HG03354 (cell line): Measurements from ENCODE around the gene FAM53A.

Experiments
- ATAC-seq: cut with Tn5 transposase; IDR thresholded peaks from one replicate; pipeline ENCODE4 v1.9.1; 2021; ENCODE audit warnings: mild to moderate bottlenecking; ENCODE audit not compliant: unreplicated experiment, poor library complexity, severe bottlenecking

The FAM53A gene

GRCh38 chr4:1664141-1664540, 20.0 kb downstream of the FAM53A start:
- no peak for ATAC-seq

GRCh38 chr4:1663549-1663948, 20.6 kb downstream of the FAM53A start:
- ATAC-seq, result no peak

- no peak for ATAC-seq
Observed at GRCh38 chr4:1661695-1662094, 22.4 kb downstream of the FAM53A start.

GRCh38 chr4:1660948-1661677, 23.0 kb downstream of the FAM53A start:
- no peak for ATAC-seq

GRCh38 chr4:1659104-1660043, 24.7 kb downstream of the FAM53A start:
- no peak for ATAC-seq

GRCh38 chr4:1658581-1658980, 25.5 kb downstream of the FAM53A start:
- no peak for ATAC-seq

- ATAC-seq, result no peak
Observed at GRCh38 chr4:1658146-1658545, 26.0 kb downstream of the FAM53A start.

GRCh38 chr4:1656986-1657385, 27.1 kb downstream of the FAM53A start:
- no peak for ATAC-seq

- no peak for ATAC-seq
Observed at GRCh38 chr4:1656132-1656531, 28.0 kb downstream of the FAM53A start.

- ATAC-seq, result no peak
Observed at GRCh38 chr4:1655676-1656075, 28.4 kb downstream of the FAM53A start.

GRCh38 chr4:1655081-1655480, 29.0 kb downstream of the FAM53A start:
- ATAC-seq, result no peak

- ATAC-seq, result no peak
Observed at GRCh38 chr4:1654216-1654955, 29.7 kb downstream of the FAM53A start.

- no peak for ATAC-seq
Observed at GRCh38 chr4:1653776-1654175, 30.3 kb downstream of the FAM53A start.

GRCh38 chr4:1652088-1652487, 32.0 kb downstream of the FAM53A start:
- ATAC-seq, result no peak

GRCh38 chr4:1651609-1652008, 32.5 kb downstream of the FAM53A start:
- ATAC-seq, result no peak

GRCh38 chr4:1648962-1649361, 35.2 kb downstream of the FAM53A start:
- no peak for ATAC-seq

- ATAC-seq, result no peak
Observed at GRCh38 chr4:1647432-1647831, 36.7 kb downstream of the FAM53A start.

- ATAC-seq, result no peak
Observed at GRCh38 chr4:1646690-1647089, 37.4 kb downstream of the FAM53A start.

GRCh38 chr4:1644891-1645657, 39.0 kb downstream of the FAM53A start:
- ATAC-seq, result no peak
